Measurements from ENCODE around the gene CBR3.
"Not testable (repeated sequence)": the region's sequence is repeated elsewhere in the genome, so short reads cannot be mapped to it uniquely, and the experiment has no call there.

The CBR3 gene

DNA sequence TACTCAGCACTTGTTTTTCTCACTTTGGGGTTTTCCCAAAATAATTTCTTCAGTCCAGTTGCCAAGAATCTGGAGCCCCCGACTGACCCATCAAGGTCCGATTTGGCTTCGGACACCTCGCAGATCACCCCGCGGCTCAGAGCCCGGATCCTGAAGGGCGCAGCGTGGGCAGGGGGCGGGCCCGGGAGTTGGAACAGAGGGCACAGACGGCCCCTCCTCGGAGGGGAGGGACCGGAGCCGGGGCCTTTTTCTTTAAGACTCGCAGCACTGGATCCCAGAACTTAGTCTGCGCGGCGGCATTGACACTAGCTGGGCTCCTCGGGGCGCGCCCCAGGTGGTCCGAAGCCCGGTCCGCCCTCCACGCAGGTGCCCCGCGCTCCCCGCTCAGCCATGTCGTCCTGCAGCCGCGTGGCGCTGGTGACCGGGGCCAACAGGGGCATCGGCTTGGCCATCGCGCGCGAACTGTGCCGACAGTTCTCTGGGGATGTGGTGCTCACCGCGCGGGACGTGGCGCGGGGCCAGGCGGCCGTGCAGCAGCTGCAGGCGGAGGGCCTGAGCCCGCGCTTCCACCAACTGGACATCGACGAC is at the start of gene CBR3:
CBR3 (plus strand) TSS at position 277 of the 588 bp plus-strand sequence; CDS start at position 391, 114 bp downstream.
- DNase-seq, result peak; percentile 73 to 75

DNA sequence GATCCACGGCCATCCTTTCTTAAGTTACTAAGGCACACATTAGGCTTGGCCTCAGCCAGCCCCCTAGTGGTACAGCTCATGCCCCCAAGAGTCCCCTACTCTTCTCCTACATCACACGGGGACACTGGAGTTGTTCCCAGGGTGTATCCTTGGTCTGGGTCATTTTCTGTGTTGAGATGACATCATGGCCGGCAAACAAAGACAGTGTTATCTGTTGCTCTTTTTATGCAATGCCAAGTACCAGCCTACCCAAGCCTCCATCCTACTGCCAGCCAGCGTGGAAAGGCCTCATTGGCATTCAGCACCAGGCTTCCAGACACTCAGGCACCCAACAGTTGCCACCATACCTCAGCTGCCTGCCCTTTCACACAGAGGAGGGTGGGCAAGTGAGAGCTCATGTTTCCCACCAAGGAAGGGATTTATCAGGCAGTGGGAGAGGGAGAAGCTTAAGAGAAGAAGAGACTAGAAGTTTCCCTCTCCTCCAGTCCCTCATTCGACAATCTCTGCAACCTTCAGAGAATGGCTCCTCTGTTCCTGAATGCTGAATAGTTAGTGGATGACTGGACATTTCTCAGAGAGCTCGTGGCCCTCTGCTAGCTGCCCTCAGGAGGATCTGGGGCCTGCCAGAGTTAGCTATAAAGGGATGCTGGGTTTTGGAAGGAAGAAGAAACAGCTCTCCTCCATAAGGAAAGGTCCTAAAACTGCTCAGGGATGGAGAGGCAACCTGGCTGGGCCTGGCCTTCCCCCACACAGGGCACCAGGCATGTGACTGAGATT is 47.3 kb upstream of the CBR3 start:
- no peak for DNase-seq

DNA sequence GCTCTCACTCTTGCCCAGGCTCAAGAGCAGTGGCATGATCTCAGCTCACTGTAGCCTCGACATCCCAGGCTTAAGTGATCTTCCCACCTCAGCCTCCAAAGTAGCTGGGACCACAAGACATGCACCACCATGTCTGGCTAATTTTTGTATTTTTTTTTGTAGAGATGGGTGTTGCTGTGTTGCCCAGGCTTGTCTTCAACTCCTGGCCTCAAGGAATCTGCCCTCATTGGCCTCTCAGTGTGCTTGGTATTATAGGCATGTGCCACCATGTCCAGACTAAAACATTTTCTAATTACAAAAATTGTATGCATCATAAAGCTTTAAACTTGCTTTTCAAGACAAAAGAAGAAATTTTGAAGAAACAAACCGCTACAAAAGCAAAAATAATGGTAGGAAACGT is 44.9 kb upstream of the CBR3 start:
- DNase-seq, result no peak

DNA sequence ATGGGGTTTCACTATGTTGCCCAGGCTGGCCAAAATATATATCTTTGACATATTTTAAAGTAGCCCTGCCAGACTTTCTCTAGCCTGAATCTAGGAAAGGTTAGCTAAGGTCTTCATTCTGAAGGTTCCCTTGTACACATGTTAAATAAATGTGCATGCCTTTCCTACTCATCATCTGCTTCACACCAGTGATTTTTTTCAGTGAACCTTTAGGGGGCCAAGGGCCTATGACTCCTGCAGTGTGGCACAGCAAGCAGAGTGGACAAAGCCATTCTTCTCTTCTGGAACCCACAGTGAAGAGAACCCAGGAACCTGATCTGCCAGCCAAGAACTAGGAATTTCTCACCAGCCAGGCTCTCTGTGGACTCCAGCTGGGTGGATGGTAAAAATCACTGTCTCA is 42.2 kb upstream of the CBR3 start:
- no peak for DNase-seq

DNA sequence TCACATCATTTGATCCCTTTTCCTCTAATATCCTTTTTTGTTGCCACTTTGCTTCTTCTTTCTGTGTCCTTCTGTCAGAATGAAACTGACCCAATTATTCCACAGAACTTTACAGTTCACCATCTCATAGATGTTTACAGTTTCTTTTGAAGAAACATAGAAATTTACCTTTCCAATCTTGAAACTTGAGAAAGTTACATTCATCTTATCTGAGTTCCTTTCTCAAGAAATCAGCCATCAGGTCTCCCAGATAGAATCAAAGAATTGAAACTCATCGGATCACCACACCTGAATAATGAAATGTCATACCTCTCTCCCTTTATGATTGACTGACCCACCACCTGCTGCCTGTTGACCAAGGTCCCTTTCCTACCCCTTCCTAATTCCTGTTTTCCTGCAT is 41.4 kb upstream of the CBR3 start:
- no peak for DNase-seq

DNA sequence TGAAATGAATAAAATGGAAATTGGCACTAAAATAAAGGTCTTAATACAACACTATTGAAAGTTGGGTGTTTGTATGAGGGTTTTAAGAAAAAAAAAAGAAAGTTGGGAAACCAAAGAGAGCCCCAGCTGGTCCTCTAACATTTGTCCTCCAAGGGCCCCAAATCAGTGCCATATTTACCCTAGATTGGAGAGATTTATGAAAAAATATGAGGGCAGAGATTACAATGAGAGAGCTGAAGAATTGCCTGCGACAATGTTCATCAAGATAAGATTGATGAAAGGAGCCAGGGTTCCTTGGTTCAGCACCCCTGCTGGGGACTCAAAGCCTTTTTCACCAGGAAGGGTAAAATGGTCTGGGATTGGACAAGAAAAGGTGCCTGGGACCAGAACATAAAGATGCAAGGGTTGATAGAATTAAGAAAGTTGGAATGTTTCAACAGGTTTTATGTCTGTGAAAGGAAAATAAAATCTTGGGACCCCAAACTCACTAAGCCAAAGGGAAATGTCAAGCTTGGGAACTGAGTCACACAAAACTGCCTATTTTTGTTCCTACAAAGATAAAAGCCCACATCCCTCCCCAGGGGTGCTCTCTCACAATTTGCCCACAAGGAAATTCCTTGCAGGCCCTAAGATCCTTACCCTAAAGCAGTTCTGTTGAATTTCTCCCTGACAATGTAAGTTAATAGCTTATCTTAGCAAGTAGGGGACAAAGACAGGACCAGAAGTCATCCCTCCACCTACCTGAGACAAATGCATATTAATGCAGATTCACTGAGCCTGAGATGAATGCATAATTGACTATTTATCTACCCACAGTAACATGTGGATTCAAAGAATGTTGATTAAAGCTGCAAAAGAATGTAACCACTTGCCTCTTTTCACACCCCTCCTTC is 38.2 kb upstream of the CBR3 start:
- DNase-seq, result no peak

DNA sequence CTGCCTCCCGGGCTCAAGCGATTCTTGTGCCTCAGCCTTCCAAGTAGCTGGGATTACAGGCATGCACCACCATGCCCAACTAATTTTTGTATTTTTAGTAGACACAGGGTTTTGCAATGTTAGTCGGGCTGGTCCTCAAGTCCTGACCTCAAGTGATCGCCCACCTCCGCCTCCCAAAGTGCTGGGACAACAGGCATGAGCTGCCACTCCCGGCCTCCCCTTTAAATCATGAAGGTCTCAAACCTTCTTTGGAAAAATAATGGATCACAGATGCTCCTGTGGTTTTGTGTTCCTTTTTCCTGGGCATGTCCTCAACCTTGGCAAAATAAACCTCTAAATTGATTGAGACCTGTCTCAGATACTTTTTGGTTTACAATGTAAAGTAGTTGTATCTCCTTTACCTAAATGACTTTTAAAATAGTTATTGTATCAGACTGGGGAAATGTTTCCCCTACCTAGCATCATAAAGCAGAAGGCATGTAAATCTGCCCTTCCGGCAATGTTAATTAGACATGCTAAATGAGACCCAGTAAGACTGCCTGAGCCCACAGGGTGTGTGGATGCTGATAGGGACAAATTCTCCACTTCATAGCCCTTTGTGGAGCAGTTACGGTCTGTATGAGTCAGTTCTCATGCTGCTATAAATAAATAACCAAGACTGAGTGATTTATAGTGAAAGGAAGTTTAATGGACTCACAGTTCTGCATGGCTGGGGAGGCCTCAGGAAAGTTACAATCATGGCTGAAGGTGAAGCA is 37.3 kb upstream of the CBR3 start:
- no peak for DNase-seq

DNA sequence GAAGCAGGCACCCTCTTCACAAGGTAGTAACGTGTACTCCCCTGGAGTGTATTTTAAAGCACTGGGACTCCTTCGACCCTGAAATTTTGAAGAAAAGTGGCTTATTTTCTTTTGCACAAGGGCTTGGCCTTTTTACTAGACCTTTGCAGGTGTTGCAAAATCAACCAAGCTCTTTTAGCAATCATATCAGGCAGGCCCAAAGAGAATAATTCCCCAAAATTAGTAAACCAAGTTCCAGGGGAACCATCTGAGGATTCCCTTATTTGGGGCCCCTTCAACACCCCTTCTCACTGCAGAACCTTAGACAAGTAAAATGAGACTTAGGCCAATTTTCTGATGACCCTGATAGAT is 36.7 kb upstream of the CBR3 start:
- no peak for DNase-seq

DNA sequence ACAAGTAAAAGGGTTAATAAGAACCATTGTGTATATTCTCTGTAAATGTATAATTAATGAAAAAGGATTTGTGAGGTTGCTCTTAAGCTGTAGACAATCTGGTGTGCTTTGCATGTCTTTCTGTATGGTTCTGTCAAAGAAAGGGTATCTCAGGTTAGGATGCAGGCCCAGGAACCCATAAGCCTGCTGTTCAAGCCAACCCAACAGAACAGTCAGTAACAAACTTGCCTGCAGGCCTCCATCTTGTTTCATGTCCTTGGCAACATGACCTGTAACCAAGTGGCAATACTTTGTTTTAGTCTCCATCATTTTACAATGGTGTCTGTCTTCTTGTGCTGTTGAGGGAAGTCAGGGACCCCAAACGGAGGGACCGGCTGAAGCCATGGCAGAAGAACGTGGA is 35.9 kb upstream of the CBR3 start:
- DNase-seq, result no peak

DNA sequence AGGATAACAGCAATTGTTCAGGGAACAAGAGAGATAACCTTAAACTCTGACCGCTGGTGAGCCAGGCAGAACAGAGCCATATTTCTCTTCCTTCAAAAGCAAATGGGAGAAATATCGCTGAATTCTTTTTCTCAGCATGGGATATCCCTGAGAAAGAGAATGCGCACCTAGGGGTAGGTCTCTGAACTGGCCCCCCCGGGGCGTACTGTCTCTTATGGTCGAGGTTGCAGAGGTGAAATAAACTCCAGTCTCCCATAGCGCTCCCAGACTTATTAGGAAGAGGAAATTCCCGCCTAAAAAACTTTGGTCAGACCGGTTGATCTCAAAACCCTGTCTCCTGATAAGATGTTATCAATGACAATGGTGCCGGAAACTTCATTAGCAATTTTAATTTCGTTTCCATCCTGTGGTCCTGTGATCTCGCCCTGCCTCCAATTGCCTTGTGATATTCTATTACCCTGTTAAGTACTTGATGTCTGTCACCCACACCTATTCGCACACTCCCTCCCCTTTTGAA is 35.1 kb upstream of the CBR3 start:
- not testable (repeated sequence) for DNase-seq

DNA sequence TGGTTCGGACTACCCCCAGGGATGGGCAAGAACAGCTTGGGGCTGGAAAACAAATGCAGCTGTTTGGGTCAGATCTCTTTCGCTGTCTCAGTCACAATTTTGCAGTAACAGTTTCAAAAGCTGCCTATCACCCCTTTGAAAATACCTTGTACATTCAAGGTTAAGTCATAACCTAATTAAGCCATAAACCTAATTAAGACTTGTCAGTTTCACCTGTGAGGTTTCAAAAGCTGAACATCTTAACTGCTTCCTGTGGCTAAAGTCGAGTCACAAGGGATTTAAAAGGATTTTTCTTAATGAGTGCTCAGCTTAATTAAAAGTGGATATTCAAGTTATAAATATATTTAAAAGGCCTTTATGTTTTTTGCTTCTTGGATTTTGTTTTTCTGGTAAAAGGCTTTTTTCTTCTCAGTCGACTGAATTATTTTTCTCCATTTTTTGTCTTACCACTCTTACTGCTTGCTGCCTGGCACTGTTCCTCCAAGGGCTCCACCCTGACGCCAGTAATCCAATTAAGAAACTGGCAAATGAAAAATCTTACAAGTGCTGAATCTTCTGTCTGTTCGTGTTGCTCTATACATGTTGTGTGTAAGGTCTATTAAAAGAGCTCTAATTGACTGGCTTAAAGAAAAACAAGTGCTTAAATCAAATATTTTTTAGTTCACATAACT is 33.8 kb upstream of the CBR3 start:
- no peak for DNase-seq

DNA sequence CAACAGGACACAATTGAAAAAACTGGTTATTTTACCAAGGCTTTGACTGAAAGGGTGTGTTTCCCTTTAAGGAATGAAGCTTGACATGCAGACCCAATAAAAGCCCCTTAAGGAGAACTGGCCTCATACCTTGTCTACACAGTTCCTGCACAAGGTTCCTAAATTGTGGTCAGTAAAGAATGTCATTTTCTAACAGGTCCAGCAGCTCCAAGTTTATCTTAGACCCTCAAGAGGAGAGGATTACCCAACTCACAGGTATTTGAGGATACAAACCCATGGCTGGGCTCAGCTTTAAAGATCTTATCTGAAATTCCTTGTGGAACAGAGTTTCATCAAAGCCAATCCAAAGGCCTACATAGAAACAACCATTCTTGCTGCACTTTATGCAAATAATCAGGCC is 31.4 kb upstream of the CBR3 start:
- no peak for DNase-seq

DNA sequence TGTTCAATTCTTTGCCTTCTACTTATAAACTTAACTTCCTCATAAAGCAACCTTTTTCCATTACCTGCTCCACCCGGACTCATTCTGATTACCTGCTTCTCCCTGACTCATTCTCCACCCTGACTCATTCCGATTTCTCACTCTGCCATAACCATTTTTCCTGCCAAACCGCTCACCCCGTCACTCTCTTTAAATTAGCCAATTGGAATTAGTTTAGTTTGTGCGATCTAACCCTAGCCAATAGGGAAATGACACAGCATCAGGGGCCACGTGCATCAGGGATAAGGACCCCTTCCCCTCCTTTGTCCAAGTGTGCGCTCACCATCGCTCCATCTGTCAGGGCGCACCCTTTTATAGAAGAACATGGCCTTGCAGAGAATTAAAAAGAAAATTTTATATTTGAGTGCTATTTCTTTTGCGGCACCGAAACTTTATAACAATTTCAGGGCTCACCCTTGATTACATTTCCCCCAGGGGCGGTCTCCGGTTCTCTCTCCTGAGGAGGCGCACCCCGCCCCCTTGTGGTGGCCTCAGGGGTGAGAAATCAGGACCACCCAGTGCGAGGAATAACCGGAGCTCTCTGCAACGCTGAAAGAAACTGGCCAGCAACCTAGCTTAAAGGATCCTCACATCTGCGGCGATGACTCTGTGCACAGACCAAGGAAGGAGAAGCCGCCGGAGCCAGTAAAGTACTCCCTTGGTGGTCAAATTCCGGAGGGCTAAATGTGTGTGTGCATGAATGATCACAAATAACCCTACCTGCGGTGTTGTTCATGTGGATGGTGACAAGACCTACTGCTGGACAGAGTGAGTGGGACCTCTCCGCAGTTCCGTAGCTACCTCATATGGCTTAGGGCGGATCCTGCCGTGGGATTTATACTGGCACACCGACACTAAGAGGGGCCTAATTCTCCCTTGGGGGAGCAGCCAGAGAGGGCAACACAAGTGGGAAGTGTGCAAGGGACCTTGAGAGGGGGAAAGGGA is 30.3 kb upstream of the CBR3 start:
- peak; percentile 59 to 68 for DNase-seq

DNA sequence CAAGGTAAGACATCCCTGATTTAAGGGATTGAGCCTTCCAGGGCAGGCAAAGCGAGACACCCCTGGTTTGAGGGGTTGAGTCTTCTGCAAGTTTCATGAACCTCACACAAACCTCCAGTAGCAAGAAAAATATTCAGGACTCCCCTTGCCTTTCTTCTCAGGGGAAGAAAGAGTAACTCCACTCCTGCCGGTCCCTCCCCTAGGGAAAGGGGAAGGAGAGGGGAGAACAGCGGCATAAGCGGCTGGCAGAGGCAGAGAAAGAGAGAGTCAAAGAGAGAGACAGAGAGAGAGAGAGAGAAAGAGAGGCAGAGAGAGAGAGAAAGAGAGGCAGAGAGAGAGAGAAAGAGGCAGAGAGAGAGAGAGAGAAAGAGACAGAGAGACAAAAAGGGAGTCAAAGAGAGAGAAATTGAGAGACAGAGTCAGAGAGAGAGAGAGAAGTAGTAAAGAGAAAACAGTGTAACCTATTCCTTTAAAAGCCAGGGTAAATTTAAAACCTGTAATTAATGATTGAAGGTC is 29.5 kb upstream of the CBR3 start:
- no peak for DNase-seq

DNA sequence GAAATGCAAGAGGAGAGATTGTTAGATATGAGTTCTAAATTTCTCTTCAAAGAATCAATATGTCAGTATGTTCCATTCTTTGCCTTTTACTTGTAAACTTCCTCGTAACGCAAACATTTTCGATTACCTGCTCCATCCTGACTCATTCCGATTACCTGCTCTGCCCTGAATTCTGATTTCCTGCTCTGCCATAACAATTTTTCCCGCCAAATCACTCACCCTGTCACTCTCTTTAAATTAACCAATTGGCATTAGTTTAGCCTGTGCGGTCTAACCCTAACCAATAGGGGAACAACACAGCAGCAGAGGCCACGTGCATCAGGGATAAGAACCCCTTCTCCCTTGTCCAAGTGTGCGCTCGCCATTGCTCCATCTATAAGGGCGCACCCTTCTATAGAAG is 25.0 kb upstream of the CBR3 start:
- DNase-seq, result no peak

DNA sequence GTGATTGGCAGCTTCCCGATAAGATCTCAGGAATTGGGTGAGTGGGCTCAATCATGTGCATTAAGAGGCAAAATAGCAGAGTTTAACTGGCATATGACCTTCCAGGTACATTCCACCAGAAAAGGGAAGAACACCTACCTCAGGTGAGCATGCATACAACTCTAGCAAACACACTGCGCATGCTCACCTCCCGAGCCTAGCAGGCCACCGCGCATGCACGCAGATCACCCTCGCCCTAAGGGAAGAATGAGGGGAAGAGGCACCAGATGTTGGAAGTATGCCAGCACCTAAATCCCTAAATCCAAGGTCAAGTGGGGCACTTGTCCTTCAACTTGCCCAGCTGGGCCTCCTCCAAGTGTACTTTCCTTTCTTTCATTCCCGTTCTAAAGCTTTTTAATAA is 23.6 kb upstream of the CBR3 start:
- no peak for DNase-seq

DNA sequence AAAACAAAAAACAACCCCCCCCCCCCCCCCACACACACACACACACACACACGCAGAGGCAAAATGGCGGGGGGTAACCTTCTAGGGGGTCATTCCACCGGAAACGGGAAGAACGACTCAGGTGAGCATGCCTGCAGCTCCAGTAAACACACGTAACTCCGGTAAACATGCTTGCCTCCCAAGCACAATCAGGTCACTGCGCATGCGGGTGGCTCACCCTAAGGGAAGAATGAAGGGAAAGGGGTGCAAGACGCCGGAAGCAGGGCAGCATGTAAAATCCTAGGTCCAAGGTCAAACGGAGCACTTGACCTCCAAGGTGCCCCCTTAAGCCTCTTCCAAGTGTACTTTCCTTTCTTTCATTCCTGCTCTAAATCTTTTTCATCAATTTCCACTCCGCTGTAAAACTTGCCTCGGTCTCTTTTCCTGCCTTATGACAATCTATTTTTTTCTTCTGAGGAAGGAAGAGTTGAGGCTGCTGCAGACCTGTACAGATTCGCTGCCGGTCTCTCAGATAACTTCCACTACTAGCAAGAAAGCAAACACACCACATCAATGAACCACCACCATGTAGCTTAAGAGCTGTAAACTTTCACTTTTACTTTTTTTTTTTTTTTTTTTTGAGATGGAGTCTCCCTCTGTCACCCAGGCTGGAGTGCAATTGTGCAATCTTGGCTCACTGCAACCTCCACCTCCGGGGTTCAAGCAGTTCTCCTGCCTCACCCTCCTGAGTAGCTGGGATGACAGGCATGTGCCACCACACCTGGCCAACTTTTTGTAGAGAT is 21.0 kb upstream of the CBR3 start:
- DNase-seq, result peak; percentile 60 to 64

DNA sequence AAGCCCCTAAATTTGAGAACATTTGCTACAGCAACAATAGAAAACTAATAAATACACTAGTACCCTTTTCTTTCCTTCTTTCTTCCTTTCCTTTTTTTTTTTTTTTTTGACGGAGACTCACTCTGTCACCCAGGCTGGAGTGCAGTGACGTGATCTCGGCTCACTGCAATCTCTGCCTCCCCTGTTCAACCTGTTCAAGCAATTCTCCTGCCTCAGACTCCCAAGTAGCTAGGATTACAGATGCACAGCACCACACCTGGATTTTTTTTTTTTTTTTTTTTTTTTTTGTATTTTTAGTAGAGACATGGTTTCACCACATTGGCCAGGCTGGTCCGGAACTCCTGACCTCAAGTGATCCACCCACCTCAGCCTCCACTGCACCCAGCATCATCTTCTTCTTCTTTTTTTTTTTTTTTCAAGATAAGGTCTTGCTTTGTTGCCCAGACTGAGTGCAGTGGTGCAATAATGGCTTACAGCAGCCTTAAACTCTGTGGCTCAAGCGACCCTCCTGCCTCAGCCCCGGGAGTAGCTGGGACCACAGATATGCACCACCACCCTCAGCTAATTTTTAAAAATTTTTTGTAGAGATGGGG is 19.6 kb upstream of the CBR3 start:
- no peak for DNase-seq

DNA sequence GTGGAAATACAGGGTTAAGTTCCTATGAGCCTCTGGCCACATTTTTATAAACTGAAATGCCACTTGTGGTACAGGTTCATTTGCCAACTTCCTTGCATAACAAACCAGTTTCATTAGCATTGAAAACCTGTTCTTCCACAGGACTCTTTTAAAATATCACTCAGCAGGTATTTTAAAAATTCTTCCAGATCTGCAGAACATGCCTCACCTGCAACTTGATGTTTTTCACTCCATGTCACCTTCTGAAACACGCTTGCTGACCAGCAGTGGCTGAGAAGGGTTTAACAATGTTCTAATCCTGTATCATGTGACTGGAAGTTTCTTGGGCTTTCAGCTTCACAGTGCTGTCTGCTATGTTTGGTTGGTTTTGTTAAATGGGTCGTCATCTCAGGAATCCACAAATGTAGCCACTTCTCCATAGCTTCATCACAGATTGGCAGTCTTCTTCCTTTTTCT is 17.6 kb upstream of the CBR3 start:
- no peak for DNase-seq

Data from stimulated activated CD4-positive, alpha-beta T cell treated with anti-CD3 and anti-CD28 coated beads, Interleukin-2, amount 100 ng/mL, for 24 hours (primary cell).